Measurements from ENCODE around the gene MYO9A.

MYO9A gene

DNA sequence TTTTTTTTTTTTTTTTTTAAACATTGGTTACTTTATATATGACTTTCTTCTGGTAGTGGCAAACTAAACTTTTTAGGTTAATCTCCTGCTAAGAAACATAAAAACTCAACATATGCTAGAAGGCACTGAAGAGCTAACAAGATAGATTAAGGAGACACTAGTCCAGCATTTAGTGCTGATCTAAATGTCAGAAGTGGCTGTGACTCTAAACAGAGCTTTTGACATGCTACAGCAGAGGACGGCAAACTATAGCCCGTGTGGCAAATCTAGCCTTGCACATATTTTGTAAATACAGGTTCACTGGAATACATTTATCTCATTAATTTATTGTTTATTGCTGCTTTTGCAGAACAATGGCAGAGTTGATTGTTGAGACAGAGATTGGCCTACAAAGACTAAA, 287.0 kb downstream of the MYO9A start:
- DNase-seq, result no peak

DNA sequence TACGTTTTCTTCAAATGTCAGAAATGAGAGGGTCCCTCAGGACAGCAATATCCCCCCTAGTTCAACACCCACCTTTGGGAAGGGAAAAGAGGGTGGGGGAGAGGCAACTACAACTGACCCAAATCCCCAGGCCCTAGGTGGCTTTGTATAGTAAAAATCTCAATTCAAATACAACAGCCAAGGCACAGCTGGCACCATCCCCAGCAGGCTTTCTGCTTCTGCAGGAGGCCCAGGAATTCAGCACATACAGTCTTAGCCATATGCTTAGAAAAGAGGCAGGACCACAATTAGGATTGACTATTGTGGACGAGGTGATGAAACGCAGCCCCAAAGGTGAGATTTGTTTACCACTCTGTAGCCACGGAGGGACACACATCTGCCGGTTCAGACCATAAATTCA, 291.8 kb downstream of the MYO9A start:
- no peak for DNase-seq

DNA sequence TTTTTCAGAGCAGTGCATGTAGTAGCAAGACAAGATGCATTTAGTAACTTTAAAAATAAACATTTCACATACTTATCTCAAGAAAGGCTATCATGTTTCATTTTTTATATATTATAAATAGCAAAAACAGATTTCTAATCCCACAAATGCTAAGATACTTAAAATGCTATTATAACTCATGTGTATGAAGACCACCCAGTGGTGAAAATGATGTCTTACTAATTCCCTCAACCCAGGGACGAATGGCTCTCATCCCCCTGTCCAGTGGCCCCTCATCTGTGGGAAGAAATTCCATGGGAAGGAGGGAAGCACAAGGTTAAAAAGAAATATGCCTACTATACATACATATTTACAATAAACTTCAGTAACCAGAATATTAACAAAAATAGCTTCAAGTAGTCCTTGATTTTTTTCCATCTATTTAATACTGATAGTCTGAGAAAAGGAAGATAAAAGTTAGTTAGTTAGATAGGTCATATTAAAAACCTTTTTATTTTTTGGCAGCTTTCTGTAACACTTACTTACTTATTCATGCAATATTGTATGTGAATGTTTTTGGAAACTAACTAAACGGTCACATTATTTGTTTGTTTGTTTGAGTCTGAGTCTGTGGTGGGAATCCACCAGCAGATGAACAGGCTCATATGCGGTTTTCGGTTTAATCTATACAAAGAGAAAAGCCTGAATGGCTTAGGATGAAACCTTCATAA, 292.8 kb downstream of the MYO9A start:
- DNase-seq, result no peak

DNA sequence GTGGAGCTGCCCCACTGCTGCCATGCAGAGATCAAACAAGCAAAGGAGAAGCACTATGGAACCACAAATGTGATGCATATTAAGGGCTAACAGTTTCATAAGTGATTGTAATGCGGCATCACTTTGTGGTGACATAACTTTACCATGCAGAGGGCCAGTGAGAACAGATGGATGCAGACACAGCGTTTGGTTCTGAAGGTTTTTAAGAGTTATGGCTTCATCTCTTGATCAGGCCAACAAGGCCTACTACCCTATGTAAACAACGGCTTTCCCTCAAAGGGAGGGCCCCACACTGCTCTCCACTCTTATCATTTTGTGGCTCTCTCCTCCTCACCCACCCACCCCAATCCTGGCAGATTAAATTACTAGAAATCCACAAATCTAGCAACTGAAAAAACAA, 294.1 kb downstream of the MYO9A start:
- no peak for DNase-seq

DNA sequence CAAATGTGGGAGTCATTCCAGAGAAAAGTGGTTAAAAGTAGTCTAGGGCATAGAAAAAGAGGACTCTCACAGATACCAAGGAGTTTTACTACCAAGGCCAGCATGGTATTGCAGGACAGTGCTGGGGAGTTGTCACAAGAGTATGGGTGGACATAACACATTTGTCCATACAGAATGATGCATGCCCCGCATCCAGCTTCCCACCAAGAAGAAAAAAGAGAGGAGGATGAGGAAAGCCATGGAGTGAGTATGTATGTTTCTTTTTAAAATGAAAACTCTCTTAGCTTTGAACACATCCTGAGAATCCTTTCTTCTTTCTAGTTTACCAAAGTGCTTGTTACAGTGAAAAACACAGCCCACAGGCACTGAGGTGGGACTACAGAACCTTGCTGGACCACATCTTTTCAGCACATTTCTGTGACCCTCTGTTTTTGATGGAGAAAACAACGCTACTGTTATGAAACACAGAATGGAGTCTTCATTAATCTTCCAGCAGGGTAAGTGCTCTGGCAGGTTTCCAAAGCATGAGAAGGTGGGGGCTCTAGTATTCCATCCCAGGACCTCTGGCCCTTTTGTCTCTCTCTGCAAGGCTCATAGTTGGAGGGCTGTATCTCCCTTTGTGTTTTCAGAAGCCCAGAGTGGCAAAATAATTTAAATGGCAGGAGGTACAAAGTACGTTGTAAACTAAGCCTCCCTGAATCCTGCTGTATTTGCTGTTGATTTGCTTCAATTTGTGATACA, 294.9 kb downstream of the MYO9A start:
- no peak for DNase-seq

DNA sequence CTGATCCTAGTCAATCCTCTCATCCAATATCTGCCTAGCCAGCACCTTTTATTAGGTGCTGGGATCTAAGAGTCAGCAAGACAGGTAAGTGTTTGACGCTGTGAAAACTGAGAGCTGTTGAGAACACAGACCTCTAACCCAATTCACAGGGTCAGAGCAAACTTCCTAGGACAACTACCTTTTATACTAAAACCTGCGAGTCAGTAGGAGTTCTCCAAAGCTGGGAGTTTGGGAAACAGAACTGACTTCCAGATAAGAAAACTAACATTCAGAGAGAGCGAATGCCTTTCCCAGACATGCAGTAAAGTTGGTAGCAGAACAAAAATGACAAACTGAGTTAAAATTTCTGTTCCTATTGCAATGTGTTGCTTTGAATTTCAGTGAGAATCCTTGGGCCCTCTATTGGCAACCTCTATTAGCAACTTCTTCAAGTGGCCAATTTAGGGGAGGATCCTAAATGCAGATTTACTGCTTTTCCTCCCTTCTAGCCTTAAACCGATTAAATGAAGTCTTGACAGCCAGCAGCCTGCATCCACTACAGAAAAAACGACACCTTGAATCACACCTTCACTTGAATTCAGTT, 296.3 kb downstream of the MYO9A start:
- DNase-seq, result no peak

DNA sequence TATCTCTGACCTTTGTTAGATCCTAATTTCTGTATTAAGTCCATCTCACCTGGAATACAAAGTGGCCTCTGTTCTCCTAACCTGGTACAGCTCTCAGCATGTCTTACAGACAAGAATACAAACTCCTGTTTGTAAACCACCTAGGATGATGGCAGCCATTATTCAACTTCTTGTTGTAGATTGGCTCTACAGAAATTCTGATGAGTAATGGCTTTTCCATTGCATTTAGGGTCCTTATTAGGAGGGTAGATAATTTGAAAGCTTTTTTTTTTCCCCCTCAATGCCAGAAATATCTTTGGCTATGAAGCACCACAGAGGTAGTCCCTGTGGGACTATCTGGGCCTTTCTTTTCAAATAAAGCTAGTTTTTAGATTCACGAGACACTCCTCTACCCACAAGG, 297.8 kb downstream of the MYO9A start:
- no peak for DNase-seq

DNA sequence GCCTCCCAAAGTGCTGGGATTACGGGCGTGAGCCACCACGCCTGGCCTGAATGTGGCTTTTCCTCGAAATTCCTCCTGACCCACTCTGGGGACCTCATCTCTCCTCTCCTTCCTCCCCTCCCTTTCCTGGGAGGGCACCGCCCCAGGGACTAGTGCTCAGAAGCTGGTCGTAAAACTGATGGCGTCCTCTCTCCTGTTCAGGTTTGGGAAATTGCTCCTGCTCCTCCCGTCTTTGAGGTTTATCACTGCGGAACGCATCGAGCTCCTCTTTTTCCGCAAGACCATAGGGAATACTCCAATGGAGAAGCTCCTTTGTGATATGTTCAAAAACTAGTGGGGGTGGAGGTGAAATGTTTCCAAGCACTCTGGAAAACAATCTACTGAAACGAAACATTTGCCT, 300.6 kb downstream of the MYO9A start:
- DNase-seq, result no peak

DNA sequence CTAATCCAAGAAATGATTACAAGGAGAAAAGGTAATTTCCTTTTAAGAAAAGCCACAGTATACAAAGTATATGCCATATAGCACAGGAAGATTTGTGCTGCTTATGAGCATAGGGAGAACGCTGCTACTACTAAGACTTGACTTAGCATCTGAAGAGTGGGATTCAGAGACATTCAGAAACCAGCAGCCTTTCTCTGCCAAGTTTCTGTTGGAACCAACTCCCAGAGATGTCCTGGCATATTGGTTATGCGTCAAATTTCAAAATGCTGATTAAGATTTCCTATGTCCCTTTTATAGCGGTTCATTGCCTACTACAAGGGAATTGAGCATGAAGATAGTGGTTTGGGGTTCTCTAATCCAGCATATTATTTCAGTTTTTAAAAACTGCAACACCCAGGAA, 302.6 kb downstream of the MYO9A start:
- DNase-seq, result no peak

DNA sequence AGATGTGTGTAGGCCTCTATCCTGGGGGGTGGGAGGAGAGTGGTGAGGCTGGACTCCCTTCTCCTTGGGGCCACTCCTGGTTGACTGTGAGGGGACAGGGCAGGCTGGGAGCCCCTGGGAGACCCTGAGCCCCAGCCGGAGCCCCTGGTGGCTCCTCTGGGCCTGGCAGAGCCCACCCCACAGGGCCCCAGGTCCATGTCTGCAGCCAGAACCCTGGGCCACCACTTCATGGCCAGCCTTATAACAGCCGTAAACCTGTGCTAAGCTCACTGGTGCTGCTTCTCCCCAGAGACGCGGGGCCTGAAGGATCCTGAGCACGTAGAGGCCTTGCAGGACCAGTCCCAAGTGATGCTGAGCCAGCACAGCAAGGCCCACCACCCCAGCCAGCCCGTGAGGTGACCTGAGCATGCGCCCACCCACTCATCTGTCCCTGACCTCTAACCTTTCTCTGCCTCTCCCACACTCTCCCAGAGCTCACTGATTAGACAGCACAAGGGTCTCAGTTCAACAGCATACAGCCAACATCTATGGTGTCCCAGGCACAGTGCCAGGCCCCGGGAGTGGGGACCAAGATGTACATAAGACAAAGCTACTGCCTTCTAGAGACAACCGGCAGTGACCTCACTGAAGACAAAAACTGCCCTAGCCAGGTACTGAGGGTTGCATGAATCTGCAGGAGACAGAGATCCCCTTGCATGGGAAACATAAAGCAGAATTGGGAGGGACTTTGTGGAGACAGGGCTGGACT, 304.1 kb downstream of the MYO9A start:
- no peak for DNase-seq

DNA sequence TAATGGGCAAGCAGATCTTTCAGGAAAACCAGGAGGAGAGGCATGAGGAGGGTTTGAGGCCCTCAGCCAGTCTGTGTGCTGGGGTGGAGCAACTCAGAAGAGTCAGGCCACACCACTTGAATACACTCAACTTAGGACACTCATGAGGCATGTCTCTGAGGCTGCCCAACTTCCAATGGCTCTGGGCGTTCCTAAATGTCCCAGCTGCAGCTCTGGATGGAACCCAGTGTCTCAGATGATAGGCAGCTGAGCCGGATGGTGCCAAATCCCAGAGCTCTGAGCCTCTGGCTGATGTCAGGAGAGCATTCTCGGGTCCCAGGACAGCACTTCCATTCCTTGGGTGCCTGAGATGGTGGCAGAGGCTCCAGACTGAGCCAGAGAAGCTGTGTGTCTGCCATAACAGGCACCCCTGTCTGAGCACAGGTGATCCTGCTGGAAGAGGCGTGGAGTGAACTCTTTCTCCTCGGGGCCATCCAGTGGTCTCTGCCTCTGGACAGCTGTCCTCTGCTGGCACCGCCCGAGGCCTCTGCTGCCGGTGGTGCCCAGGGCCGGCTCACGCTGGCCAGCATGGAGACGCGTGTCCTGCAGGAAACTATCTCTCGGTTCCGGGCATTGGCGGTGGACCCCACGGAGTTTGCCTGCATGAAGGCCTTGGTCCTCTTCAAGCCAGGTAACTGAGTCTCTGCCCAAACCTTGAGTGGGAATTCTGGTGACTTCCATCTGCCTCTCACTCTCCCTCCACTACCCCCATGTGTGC, 304.8 kb downstream of the MYO9A start:
- DNase-seq, result no peak

DNA sequence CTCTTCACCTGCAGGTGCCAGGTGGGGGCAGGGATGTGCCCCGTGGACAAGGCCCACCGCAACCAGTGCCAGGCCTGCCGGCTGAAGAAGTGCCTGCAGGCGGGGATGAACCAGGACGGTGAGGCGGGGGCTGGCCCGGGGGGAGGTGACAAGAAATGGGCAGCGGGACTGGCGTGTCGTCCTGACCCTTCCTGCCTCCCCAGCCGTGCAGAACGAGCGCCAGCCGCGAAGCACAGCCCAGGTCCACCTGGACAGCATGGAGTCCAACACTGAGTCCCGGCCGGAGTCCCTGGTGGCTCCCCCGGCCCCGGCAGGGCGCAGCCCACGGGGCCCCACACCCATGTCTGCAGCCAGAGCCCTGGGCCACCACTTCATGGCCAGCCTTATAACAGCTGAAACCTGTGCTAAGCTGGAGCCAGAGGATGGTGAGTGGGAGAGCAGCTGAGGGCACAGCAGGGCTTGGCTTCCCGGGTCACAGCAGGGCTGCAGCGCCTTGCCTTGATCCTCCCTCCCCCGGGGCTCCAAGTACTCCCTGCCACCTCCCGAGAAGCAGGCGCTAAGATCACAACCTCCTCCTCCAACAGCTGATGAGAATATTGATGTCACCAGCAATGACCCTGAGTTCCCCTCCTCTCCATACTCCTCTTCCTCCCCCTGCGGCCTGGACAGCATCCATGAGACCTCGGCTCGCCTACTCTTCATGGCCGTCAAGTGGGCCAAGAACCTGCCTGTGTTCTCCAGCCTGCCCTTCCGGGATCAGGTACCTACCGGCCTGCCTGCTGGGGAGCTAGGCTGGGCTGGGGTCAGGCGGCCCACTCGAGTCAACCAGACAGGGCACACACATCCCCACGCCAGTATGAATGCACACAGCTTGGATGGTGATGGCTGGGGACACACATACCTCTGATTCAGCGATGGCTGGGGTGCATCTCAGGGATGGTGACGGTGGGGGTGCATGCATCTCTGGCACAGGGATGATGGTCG, 305.9 kb downstream of the MYO9A start:
- DNase-seq, result no peak

DNA sequence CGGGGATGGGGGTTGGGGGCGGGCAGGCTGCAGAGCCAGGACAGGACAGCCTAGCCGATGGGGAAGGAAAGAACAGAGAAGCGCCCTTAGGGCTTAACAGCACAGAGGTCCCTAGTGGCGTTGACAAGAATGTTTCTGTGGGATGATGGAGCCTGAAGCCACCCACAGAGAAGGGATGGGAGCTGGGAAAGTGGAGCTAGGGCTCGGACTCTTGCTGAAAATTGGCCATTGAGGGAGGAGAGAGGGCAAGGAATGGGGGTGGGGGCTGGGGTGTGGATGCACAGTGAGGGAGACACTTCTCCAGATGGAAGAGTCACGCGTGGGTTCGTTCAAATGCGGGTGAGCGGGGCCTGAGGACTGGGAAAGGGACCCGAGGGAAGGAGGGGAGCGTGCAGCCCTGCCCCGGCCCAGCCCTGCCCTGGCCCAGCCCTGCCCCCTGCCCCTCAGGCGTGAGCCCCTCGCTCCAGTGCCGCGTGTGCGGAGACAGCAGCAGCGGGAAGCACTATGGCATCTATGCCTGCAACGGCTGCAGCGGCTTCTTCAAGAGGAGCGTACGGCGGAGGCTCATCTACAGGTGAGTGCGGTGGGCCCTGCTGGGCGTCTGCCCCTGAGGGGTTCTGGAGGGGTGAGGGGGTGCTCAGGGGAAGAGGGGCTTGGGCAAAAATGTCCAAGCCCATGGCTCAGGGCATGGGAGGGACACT, 306.8 kb downstream of the MYO9A start:
- no peak for DNase-seq

DNA sequence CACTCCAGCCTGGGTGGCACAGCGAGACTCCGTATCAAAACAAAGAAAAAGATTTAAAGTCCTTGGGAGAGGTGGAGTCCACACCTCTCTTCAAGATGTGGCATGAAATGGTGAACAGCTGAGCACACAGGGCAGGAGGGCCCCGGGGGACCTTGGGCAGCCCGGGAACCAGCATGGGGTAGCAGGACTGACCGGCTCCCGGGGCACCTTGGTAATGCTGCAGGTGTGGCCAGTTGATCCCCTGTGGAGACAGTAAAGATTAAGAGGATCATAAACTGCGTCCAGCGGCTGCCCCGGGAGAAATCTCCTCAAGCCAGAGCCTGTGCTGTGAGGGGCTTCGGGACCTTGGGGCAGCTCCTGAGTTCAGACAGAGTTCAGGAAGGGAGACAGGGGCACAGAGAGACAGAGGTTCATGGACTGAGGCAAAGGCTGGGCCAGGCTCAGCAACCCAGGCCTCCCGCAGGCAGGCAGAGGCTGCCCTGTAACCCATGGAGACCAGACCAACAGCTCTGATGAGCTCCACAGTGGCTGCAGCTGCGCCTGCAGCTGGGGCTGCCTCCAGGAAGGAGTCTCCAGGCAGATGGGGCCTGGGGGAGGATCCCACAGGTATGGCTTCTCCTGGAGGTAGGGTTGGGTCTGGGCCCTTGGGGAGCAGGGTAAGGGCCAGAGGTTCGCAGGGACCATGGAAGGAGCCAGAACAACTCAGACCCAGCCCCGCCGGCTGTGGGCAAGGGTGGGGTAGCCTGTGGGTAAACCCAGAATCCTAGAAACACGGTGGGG, 307.5 kb downstream of the MYO9A start, which contains the start of gene NR2E3:
Gene NR2E3 (plus strand): TSS at position 299 of the 780 bp plus-strand sequence. CDS start 190 bp downstream, at position 489.
- DNase-seq, result no peak

DNA sequence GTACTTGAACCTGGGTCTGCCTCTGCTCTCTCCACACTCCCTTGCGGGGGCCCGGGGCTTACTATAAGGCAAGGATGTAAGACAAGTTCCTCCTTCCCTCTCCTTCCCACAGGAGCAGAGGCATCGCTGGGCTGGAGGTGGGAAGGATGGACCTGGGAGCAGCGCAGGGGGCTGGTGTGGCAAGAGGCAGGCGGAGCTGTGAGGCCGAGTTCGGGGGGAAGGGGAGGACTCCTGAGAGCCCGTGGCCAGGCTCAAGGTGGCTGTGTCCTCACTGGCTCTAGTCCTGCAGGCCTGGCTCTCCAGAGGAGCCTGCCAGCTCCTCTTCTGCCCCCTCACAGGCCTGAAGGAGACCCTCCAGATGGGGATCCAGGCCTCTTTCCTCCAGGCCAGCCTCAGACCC, 308.6 kb downstream of the MYO9A start:
- no peak for DNase-seq

DNA sequence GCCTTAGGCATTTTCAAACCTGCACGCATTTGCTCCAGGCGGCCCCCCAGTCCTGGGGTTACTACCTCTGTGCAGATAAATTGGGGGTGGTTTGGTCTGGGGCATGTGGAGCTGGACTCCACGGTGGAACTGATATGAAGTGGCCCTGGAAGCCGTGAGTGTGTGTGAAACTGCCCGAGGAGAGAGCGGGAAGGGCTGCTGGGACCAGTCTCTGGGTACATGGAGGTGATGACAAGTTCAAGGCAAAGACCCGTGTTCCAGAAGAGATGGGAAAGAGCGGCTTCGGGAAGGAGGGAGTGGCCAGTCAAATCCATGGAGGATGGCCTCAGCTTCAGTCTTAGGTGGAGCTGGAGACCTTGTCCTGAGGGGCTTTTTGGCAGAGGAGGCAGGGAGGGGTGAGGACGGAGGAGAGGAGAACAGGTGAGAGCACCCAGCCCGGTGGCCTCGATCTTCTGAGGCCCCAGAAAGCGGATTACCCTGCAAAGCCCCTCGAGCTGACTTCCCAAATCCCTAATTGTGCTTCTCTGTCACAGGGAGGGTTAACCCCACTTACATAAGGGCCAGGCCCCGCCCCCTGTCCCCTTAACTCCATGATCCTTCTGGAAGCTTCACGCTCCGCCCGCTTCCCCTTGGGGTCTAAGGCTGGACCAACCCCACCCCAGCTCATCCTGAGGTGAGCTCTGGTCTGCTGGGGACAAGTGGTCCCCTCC, 309.5 kb downstream of the MYO9A start:
- DNase-seq, result no peak

DNA sequence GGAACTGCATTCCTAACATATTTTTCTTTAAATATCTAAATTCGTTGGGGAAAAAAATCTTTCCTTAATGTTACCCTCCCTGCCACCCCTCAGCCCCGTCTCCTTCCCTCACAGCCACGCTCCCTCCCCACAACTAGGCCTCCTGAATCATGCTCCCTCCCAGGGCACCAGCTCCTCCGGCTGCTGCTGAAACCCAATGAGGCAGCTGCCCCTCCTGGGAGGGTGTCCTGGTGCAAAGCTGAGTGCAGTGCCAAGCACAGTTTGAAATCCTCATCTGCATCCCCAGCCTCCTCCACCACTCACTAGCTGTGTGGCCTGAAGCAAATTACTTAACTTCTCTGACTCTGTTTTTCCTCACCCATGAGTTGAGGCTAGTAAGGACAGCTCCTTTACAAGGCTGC, 310.3 kb downstream of the MYO9A start:
- DNase-seq, result no peak

DNA sequence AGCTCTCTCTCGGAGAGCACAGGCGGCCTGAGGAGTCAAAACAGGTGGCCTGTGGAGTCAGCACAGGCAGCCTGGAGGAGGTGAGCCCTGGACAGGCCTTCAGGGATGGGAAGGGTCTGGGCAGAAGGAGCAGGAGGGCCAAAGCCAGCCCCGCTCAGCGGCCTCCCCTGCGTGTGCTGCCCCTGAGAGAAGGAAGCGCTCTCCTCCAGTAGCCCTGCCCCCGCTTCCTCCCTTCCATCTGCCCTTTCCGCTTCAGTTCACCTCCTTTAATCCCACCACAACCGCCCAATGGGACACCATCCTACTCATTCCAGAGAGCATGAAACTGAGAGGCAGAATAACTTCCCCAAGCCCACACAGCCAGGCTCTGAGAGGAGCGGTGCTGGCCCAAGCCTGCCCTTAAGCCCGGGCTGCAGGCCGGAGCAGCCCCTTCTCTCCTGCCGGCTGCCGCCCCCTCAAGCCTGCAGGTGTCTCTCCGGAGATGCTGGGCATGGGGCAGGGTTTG, 310.8 kb downstream of the MYO9A start:
- no peak for DNase-seq

DNA sequence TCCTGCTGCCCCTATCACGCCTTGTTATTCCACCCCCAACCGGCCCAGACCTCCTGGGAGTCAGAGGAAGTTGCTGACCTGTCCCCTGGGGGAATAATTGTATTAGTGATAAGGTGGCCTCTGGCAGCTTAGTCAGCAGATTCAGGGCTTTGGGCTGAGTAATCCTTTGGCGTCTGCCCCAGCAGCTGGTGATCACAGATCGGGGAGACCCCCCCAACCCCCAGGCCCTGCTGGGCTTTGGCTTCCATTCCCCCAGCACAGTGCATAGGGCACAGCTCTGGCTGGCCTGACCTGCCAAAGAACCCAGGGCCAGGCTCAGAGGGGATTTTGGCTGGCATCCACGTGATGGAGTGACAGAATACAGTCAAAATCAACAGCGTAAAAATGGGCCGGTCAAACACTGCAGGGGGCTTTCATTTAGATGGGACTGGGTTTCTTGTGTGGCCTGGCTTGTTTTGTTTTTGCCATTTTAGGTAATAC, 311.5 kb downstream of the MYO9A start:
- DNase-seq, result no peak

All from CD4-positive, alpha-beta T cell treated with Interleukin-15 for 1 hour (primary cell).